Large intestine (tissue), 3 donors: ENCODE results near the gene WFDC1. TPM values are rescaled to one million over a fixed set of nuclear protein-coding genes. Genes with fewer than 3 reads are reported as not detected.

ENCODE experiments used
- DNase-seq, 2 donors: peaks; one replicate each; pipeline versions ENCODE4 v3.0.0 to v3.0.0-alpha.2; 2013
- H3K27ac ChIP-seq: one replicate; pipeline ENCODE4 v1.5.1; 2013; ENCODE audit warnings: low read length
- H3K27me3 ChIP-seq: 2 replicates; pipeline ENCODE4 v1.6.1; 2013; ENCODE audit warnings: low read length; ENCODE audit not compliant: control insufficient read depth, insufficient read depth
- H3K36me3 ChIP-seq: 2 replicates; pipeline ENCODE4 v1.6.1; 2013; ENCODE audit warnings: low read length; ENCODE audit not compliant: control insufficient read depth, insufficient read depth
- H3K4me1 ChIP-seq: one replicate; pipeline ENCODE4 v1.6.1; 2013; ENCODE audit warnings: low read length; ENCODE audit not compliant: control insufficient read depth, insufficient read depth
- H3K4me3 ChIP-seq: one replicate; pipeline ENCODE4 v1.5.1; 2013; ENCODE audit warnings: low read length
- H3K9me3 ChIP-seq: one replicate; pipeline ENCODE4 v1.6.1; 2013; ENCODE audit warnings: mild to moderate bottlenecking, low read depth, low read length, moderate library complexity; ENCODE audit not compliant: control insufficient read depth
- WGBS: methylation state at CpG from one replicate; pipeline ENCODE4 v1.1.5; 2013; ENCODE audit warnings: low lambda C conversion rate; ENCODE audit not compliant: insufficient coverage; 5-methylcytosine and 5-hydroxymethylcytosine counted together
- polyA plus RNA-seq: library from polyadenylated mRNA; unstranded; fragments of 120-200 nt; gene quantifications from one replicate; pipeline ENCODE4 v1.2.1, GENCODE V29; 2013

Gene WFDC1
- polyA plus RNA-seq, 1 donor = 18.6 TPM

DNA sequence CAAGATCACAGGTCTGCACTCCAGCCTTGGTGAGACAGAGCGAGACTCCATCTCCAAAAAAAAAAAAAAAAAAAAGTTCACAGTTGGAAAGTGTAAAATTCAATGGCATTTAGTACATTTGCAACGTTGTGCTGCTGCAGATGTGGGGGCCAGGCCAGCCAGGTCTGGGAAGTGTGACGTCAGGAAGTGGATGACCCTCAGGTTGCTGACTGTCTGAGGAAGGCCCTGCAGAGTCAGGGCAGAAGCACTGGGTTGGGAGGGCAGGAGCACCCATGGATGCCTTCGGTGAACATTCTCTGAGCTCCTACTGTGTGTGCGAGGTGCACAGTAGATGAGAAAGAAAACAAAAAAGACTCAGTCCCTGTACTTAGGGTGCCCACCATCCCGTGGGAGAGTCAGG lies 12.1 kb upstream of the WFDC1 start:
- Histone ChIP-seq H3K36me3 (no peaks in the 10 kb centered on the region), H3K27me3 (no peaks in the 10 kb centered on the region), H3K27ac (no peak overlapping the region), H3K4me1 (no peaks in the 10 kb centered on the region), H3K4me3 (no peak overlapping the region), H3K9me3 (no peaks in the 10 kb centered on the region)
- DNase-seq = no peak
- no CpG with 5 or more reads among the region's 6 CpGs for WGBS

DNA sequence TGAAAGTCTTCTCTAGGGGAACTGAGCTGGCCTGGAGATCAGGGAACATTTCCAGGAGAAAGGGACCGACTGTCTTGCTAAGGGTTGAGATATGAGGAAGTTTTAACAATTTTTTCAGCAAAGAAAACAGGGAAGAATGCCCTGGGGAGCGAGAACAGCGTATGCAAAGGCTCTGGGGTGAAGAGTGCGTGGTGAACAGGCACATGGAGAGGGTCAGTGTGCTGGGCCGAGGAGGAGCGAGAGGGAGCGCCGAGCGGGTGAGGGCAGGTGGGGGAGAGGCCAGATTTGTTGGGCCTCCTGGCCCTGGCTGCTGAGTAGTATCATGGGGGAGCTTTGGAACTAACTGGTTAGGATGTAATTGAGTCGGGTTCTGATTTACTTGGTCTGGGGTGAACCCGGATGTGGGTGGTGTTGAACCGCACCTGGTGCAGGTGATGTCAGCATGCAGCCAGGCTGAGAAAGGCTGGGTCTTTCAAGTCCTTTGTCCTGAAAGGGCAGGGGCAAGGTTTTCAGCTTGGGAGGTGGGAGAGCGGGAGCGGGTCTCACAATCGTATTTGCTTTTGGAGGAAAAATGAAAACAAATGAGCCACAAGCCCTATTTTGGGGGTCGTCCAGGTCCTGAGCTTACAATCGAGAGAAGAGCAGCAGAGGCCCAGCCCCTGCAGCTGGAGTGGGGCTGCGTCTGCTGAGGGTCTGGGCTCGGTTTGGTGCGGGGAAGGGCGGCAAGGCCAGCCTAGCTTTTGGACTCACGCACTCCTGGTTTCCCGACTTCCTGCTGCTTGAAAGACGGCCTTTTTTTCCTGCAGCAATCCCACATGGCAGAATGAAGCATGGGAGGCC lies 11.1 kb upstream of the WFDC1 start:
- no peaks in the 10 kb centered on the region for H3K4me1 ChIP-seq
- no peaks in the 10 kb centered on the region for H3K9me3 ChIP-seq
- H3K27ac ChIP-seq = no peak overlapping the region
- DNase-seq = no peak
- no peak overlapping the region for H3K4me3 ChIP-seq
- H3K36me3 ChIP-seq = no peaks in the 10 kb centered on the region
- H3K27me3 ChIP-seq = no peaks in the 10 kb centered on the region
- 100% methylated on average over 3 of the region's 24 CpGs for WGBS

GRCh38 chr16:84284154-84284722 lies 10.4 kb upstream of the WFDC1 start:
- Histone ChIP-seq H3K36me3 (no peaks in the 10 kb centered on the region), H3K27me3 (peaks cover under 1% of the 10 kb centered on the region), H3K4me3 (no peak overlapping the region), H3K9me3 (no peaks in the 10 kb centered on the region), H3K4me1 (no peaks in the 10 kb centered on the region), H3K27ac (no peak overlapping the region)
- DNase-seq = peak; percentile 53 to 54
- WGBS = no CpG with 5 or more reads among the region's 13 CpGs

DNA sequence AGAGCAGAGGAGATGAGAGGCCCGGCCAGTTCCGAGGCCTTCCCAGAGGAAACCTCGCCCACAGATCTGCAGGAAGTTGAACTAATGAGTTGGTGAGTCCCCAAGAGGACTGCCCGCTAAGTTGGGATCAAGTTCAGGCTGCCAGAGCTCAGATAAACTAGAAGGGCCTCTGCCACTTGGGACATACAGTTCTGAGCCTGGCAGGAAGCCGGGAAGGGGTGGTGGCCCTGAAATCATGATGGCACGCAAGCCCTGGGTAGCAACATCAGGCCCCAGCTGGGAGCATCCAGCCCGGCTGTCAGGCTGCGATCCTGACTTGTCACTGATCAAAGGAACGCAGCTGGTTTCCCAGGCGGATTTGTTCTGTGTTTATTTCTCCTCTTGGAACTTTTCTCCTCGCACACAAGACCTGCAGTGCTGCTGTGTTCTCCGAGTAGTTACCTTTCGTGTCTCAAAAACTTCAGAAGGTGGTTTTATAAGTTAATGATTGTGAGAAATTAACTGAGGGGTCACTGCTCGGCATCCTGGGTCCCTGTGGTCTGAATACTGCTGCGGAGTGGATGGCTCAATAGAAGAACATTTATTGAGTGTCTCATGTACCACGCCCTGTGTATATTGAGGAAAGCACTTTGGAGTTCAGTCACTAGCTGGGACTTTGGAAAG lies 8.0 kb upstream of the WFDC1 start:
- H3K27ac ChIP-seq = no peak overlapping the region
- no peak overlapping the region for H3K4me3 ChIP-seq
- H3K4me1 ChIP-seq = no peaks in the 10 kb centered on the region
- no peaks in the 10 kb centered on the region for H3K9me3 ChIP-seq
- H3K36me3 ChIP-seq = no peaks in the 10 kb centered on the region
- 43% methylated on average over 2 of the region's 16 CpGs for WGBS
- H3K27me3 ChIP-seq = peaks cover 2% of the 10 kb centered on the region
- DNase-seq = no peak

DNA sequence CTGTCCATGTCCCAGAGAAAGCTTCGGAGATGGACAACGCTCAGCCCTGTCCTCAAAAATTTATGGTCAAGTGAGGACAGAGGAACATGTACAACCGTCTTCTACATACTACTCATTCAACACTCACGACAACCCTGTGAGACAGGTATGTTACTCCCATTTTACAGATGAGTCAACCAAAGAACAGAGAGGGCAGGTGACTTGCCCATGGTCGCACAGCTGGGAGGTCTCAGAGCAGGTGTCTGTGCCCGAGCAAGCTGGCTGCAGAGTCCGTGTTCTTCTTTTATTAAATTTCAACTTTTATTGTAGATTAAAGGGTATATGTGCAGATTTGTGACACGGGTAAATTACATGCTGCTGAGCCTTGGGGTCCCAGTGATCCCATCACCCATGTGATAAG lies 5.8 kb upstream of the WFDC1 start:
- H3K27me3 ChIP-seq = peaks cover 4% of the 10 kb centered on the region
- H3K36me3 ChIP-seq = no peaks in the 10 kb centered on the region
- no peak for DNase-seq
- H3K4me1 ChIP-seq = no peaks in the 10 kb centered on the region
- WGBS = no CpG with 5 or more reads among the region's 8 CpGs
- H3K9me3 ChIP-seq = no peaks in the 10 kb centered on the region
- no peak overlapping the region for H3K4me3 ChIP-seq
- no peak overlapping the region for H3K27ac ChIP-seq

- no peaks in the 10 kb centered on the region for H3K9me3 ChIP-seq
- H3K4me1 ChIP-seq = no peaks in the 10 kb centered on the region
- H3K27me3 ChIP-seq = peaks cover 19% of the 10 kb centered on the region
- no peak for DNase-seq
- no peaks in the 10 kb centered on the region for H3K36me3 ChIP-seq
- peak overlapping the region; percentile 18 for H3K27ac ChIP-seq
- no peak overlapping the region for H3K4me3 ChIP-seq
- 73% methylated on average over 3 of the region's 11 CpGs for WGBS
Observed at GRCh38 chr16:84291226-84291625, 3.5 kb upstream of the WFDC1 start.

DNA sequence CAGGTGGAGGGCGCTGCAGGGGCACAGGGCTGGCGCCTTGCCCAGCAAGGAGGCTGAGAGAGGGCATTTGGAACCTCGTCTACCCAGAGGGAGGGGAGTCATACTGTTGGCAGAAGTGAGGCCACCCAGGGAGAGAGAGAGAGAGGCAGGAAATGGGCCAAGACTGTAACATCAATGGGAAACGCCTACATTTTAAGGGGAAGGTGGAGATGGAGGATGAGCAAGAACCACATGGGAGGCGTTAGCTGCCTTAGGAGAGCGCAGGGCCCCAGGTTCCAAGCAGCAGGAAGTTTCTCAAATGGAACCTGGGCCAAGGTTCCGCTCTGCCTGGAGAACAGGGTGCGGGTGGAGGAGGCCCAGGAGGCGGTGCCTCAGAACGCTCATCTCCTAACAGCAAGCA lies 2.7 kb upstream of the WFDC1 start:
- H3K9me3 ChIP-seq = no peaks in the 10 kb centered on the region
- H3K27me3 ChIP-seq = peaks cover 21% of the 10 kb centered on the region
- DNase-seq = no peak
- H3K36me3 ChIP-seq = no peaks in the 10 kb centered on the region
- H3K4me1 ChIP-seq = no peaks in the 10 kb centered on the region
- no peak overlapping the region for H3K4me3 ChIP-seq
- WGBS = no CpG with 5 or more reads among the region's 10 CpGs
- H3K27ac ChIP-seq = peak overlapping the region; percentile 29

GRCh38 chr16:84293406-84293805 lies 1.3 kb upstream of the WFDC1 start:
- DNase-seq = no peak
- no peak overlapping the region for H3K27ac ChIP-seq
- no peak overlapping the region for H3K4me3 ChIP-seq
- H3K4me1 ChIP-seq = peaks cover 3% of the 10 kb centered on the region
- no peaks in the 10 kb centered on the region for H3K9me3 ChIP-seq
- no peaks in the 10 kb centered on the region for H3K36me3 ChIP-seq
- H3K27me3 ChIP-seq = peaks cover 21% of the 10 kb centered on the region
- no CpG with 5 or more reads among the region's 5 CpGs for WGBS

GRCh38 chr16:84294117-84294516 lies 561 bp upstream of the WFDC1 start:
- WGBS = no CpG with 5 or more reads among the region's 10 CpGs
- Histone ChIP-seq H3K36me3 (no peaks in the 10 kb centered on the region), H3K27me3 (peaks cover 21% of the 10 kb centered on the region), H3K4me3 (no peak overlapping the region), H3K4me1 (peaks cover 3% of the 10 kb centered on the region), H3K9me3 (no peaks in the 10 kb centered on the region), H3K27ac (peak overlapping the region; percentile 50)
- no peak for DNase-seq

DNA sequence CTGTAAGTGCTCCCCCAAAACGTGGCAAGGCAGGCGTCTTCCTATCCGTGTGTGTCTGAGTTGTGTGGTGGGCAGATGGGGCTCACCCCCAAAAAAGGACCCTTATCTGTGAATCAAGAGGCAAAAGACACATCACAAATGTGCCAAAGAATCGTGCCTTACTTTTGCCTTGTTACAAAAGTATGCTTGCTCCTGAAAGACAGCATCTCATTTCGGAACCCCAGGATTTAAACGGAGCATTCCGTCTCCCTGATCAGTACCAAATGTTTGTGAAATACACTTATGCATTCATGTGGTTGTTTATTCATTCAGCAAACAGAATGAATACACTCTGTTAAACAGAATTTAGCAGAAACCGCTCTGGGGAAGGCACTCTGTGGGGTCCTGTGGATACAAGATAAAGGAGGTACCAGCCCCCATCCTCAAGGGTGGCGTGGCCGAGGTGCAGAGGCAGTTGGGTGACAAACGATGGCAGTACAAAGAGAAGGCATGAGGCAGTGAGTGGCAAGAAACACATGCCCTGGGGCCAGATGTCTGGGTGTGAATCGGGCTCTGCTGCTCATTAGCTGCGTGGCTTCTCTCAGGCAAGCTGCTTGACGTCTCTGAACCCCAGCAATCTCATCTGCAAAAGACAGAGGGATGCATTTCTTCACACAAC lies 654 bp downstream of the WFDC1 start:
- Histone ChIP-seq H3K4me3 (peak overlapping the region; percentile 27), H3K27me3 (peaks cover 19% of the 10 kb centered on the region), H3K36me3 (no peaks in the 10 kb centered on the region), H3K4me1 (peaks cover 3% of the 10 kb centered on the region), H3K9me3 (no peaks in the 10 kb centered on the region), H3K27ac (peak overlapping the region; percentile 50)
- WGBS = no CpG with 5 or more reads among the region's 14 CpGs
- no peak for DNase-seq
